ENCODE data around the gene TFAP2D. TPM values are rescaled to one million over a fixed set of nuclear protein-coding genes. Genes with fewer than 3 reads are reported as not detected.

TFAP2D gene
- total RNA-seq: not detected

GRCh38 chr6:50713226-50713625, at the start of gene TFAP2D:
TSS of gene TFAP2D (plus strand) at chr6:50713526. CDS start at chr6:50714056, 530 bp downstream.
- Histone ChIP-seq H3K9me3 (ENCODE audit: low read depth, low read length) (no peaks in the 10 kb centered on the region), H3K27me3 (ENCODE audit: insufficient read depth, low read length) (peaks cover 86% of the 10 kb centered on the region), H3K4me3 (ENCODE audit: low read length) (no peak within 1 kb of the TSS), H3K4me1 (ENCODE audit: insufficient read depth, low read length) (no peaks in the 10 kb centered on the region)

- no peaks in the 10 kb centered on the region for H3K4me1 ChIP-seq (ENCODE audit: insufficient read depth, low read length)
- H3K27me3 ChIP-seq (ENCODE audit: insufficient read depth, low read length): no peaks in the 10 kb centered on the region
- no peaks in the 10 kb centered on the region for H3K9me3 ChIP-seq (ENCODE audit: low read depth, low read length)
Measured at GRCh38 chr6:50663806-50664205, 49.5 kb upstream of the TFAP2D start.

GRCh38 chr6:50666089-50666488, 47.2 kb upstream of the TFAP2D start:
- no peak overlapping the region for H3K4me3 ChIP-seq (ENCODE audit: low read length)

More at GRCh38 chr6:50663806-50664205, 49.5 kb upstream of the TFAP2D start:
- no peak overlapping the region for H3K4me3 ChIP-seq (ENCODE audit: low read length)

GRCh38 chr6:50681213-50681824, 32.0 kb upstream of the TFAP2D start:
- H3K4me1 ChIP-seq (ENCODE audit: insufficient read depth, low read length): no peaks in the 10 kb centered on the region
- no peaks in the 10 kb centered on the region for H3K27me3 ChIP-seq (ENCODE audit: insufficient read depth, low read length)
- H3K4me3 ChIP-seq (ENCODE audit: low read length): no peak overlapping the region
- no peaks in the 10 kb centered on the region for H3K9me3 ChIP-seq (ENCODE audit: low read depth, low read length)

More at GRCh38 chr6:50666089-50666488, 47.2 kb upstream of the TFAP2D start:
- H3K9me3 ChIP-seq (ENCODE audit: low read depth, low read length): no peaks in the 10 kb centered on the region
- no peaks in the 10 kb centered on the region for H3K4me1 ChIP-seq (ENCODE audit: insufficient read depth, low read length)
- no peaks in the 10 kb centered on the region for H3K27me3 ChIP-seq (ENCODE audit: insufficient read depth, low read length)

- H3K9me3 ChIP-seq (ENCODE audit: low read depth, low read length): no peaks in the 10 kb centered on the region
- H3K4me1 ChIP-seq (ENCODE audit: insufficient read depth, low read length): no peaks in the 10 kb centered on the region
- no peak overlapping the region for H3K4me3 ChIP-seq (ENCODE audit: low read length)
- no peaks in the 10 kb centered on the region for H3K27me3 ChIP-seq (ENCODE audit: insufficient read depth, low read length)
Measured at GRCh38 chr6:50689210-50689609, 24.1 kb upstream of the TFAP2D start.

GRCh38 chr6:50691814-50692495, 21.4 kb upstream of the TFAP2D start:
- Histone ChIP-seq H3K9me3 (ENCODE audit: low read depth, low read length) (no peaks in the 10 kb centered on the region), H3K4me1 (ENCODE audit: insufficient read depth, low read length) (no peaks in the 10 kb centered on the region), H3K4me3 (ENCODE audit: low read length) (no peak overlapping the region), H3K27me3 (ENCODE audit: insufficient read depth, low read length) (no peaks in the 10 kb centered on the region)

- H3K4me3 ChIP-seq (ENCODE audit: low read length): no peak overlapping the region
- no peaks in the 10 kb centered on the region for H3K4me1 ChIP-seq (ENCODE audit: insufficient read depth, low read length)
- H3K9me3 ChIP-seq (ENCODE audit: low read depth, low read length): no peaks in the 10 kb centered on the region
- H3K27me3 ChIP-seq (ENCODE audit: insufficient read depth, low read length): no peaks in the 10 kb centered on the region
Measured at GRCh38 chr6:50698546-50698945, 14.8 kb upstream of the TFAP2D start.

- Histone ChIP-seq H3K9me3 (ENCODE audit: low read depth, low read length) (no peaks in the 10 kb centered on the region), H3K4me1 (ENCODE audit: insufficient read depth, low read length) (no peaks in the 10 kb centered on the region), H3K27me3 (ENCODE audit: insufficient read depth, low read length) (no peaks in the 10 kb centered on the region)
Measured at GRCh38 chr6:50699051-50699775, 14.1 kb upstream of the TFAP2D start.

GRCh38 chr6:50706575-50706974, 6.8 kb upstream of the TFAP2D start:
- Histone ChIP-seq H3K4me3 (ENCODE audit: low read length) (no peak overlapping the region), H3K4me1 (ENCODE audit: insufficient read depth, low read length) (no peaks in the 10 kb centered on the region), H3K27me3 (ENCODE audit: insufficient read depth, low read length) (peaks cover 64% of the 10 kb centered on the region), H3K9me3 (ENCODE audit: low read depth, low read length) (no peaks in the 10 kb centered on the region)

More at GRCh38 chr6:50699051-50699775, 14.1 kb upstream of the TFAP2D start:
- no peak overlapping the region for H3K4me3 ChIP-seq (ENCODE audit: low read length)

- H3K27me3 ChIP-seq (ENCODE audit: insufficient read depth, low read length): peaks cover 70% of the 10 kb centered on the region
Measured at GRCh38 chr6:50707191-50707590, 6.1 kb upstream of the TFAP2D start.

GRCh38 chr6:50707652-50708300, 5.5 kb upstream of the TFAP2D start:
- H3K27me3 ChIP-seq (ENCODE audit: insufficient read depth, low read length): peaks cover 76% of the 10 kb centered on the region
- H3K4me1 ChIP-seq (ENCODE audit: insufficient read depth, low read length): no peaks in the 10 kb centered on the region
- H3K4me3 ChIP-seq (ENCODE audit: low read length): no peak overlapping the region
- H3K9me3 ChIP-seq (ENCODE audit: low read depth, low read length): no peaks in the 10 kb centered on the region

More at GRCh38 chr6:50707191-50707590, 6.1 kb upstream of the TFAP2D start:
- H3K4me1 ChIP-seq (ENCODE audit: insufficient read depth, low read length): no peaks in the 10 kb centered on the region
- no peak overlapping the region for H3K4me3 ChIP-seq (ENCODE audit: low read length)
- H3K9me3 ChIP-seq (ENCODE audit: low read depth, low read length): no peaks in the 10 kb centered on the region

- Histone ChIP-seq H3K9me3 (ENCODE audit: low read depth, low read length) (no peaks in the 10 kb centered on the region), H3K27me3 (ENCODE audit: insufficient read depth, low read length) (peaks cover 86% of the 10 kb centered on the region), H3K4me1 (ENCODE audit: insufficient read depth, low read length) (no peaks in the 10 kb centered on the region), H3K4me3 (ENCODE audit: low read length) (no peak overlapping the region)
Measured at GRCh38 chr6:50708664-50709365, 4.5 kb upstream of the TFAP2D start.

GRCh38 chr6:50709366-50709734, 4.0 kb upstream of the TFAP2D start:
- Histone ChIP-seq H3K27me3 (ENCODE audit: insufficient read depth, low read length) (peaks cover 90% of the 10 kb centered on the region), H3K9me3 (ENCODE audit: low read depth, low read length) (no peaks in the 10 kb centered on the region), H3K4me1 (ENCODE audit: insufficient read depth, low read length) (no peaks in the 10 kb centered on the region), H3K4me3 (ENCODE audit: low read length) (no peak overlapping the region)

GRCh38 chr6:50711686-50712085, 1.6 kb upstream of the TFAP2D start:
- Histone ChIP-seq H3K4me3 (ENCODE audit: low read length) (no peak overlapping the region), H3K9me3 (ENCODE audit: low read depth, low read length) (no peaks in the 10 kb centered on the region), H3K4me1 (ENCODE audit: insufficient read depth, low read length) (no peaks in the 10 kb centered on the region), H3K27me3 (ENCODE audit: insufficient read depth, low read length) (peaks cover 93% of the 10 kb centered on the region)
